Large intestine (tissue), 12 donors: Measurements from ENCODE around the gene PCDHAC1. TPM values are rescaled to one million over a fixed set of nuclear protein-coding genes. Genes with fewer than 3 reads are reported as not detected.
"Not testable (repeated sequence)": the region's sequence is repeated elsewhere in the genome, so short reads cannot be mapped to it uniquely, and the experiment has no call there.

Experiments used
- DNase-seq, 2 donors: peaks; one replicate each; pipeline versions ENCODE4 v3.0.0 to v3.0.0-alpha.2; 2013
- H3K27ac ChIP-seq: one replicate; pipeline ENCODE4 v1.5.1; 2013; ENCODE audit warnings: low read length
- H3K27me3 ChIP-seq: 2 replicates; pipeline ENCODE4 v1.6.1; 2013; ENCODE audit warnings: low read length; ENCODE audit not compliant: control insufficient read depth, insufficient read depth
- H3K36me3 ChIP-seq: 2 replicates; pipeline ENCODE4 v1.6.1; 2013; ENCODE audit warnings: low read length; ENCODE audit not compliant: control insufficient read depth, insufficient read depth
- H3K4me1 ChIP-seq: one replicate; pipeline ENCODE4 v1.6.1; 2013; ENCODE audit warnings: low read length; ENCODE audit not compliant: control insufficient read depth, insufficient read depth
- H3K4me3 ChIP-seq: one replicate; pipeline ENCODE4 v1.5.1; 2013; ENCODE audit warnings: low read length
- H3K9me3 ChIP-seq: one replicate; pipeline ENCODE4 v1.6.1; 2013; ENCODE audit warnings: mild to moderate bottlenecking, low read depth, low read length, moderate library complexity; ENCODE audit not compliant: control insufficient read depth
- WGBS: methylation state at CpG from one replicate; pipeline ENCODE4 v1.1.5; 2013; ENCODE audit warnings: low lambda C conversion rate; ENCODE audit not compliant: insufficient coverage; 5-methylcytosine and 5-hydroxymethylcytosine counted together
- long read RNA-seq, 11 donors: transcript quantifications; one replicate each; lab custom pipeline, GENCODE V29; 2026
- polyA plus RNA-seq: library from polyadenylated mRNA; unstranded; fragments of 120-200 nt; gene quantifications from one replicate; pipeline ENCODE4 v1.2.1, GENCODE V29; 2013

PCDHAC1 gene, protein sequence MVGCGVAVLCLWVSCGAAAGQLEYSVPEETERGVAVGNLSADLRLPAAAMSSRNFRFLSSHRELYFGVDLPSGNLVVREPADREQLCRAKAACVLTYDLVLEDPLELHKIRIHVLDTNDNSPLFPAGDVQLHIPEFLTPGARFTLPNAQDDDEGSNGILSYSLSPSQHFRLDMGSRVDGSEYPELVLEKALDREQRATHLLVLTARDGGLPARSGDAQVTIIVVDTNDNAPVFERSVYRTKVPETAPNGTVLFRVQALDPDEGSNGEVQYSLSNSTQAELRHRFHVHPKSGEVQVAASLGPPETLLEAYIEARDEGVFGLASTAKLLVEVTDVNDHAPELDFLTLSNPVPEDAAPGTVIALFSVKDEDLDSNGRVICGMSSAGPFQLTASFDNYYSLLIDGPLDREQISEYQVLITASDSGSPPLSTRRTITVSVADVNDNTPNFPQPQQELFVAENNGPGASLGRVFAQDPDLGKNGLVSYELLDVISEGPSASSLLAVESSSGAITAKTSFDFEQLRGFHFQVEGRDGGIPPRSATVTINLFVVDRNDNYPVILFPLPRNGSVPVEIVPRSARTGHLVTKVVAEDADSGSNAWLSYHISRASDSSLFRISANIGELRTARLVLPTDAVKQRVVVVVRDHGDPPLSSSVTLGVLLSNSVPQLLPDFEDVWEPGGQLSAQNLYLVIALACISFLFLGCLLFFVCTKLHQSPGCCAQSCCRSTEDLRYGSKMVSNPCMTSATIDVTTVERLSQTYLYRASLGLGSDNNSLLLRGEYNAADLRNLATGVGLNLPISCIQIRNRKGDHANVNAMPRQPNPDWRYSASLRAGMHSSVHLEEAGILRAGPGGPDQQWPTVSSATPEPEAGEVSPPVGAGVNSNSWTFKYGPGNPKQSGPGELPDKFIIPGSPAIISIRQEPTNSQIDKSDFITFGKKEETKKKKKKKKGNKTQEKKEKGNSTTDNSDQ
- polyA plus RNA-seq = 1.2 TPM
- long read RNA-seq, donor 1 = 0 reads
- long read RNA-seq, donor 2, full-length matches to known transcripts = 1 of 1 reads
- long read RNA-seq, donor 2, partial matches to known transcripts = 0 of 1 reads
- long read RNA-seq, donor 2, other reads (novel, unspliced or antisense) = 0 of 1 reads
- long read RNA-seq, donor 3 = 0 reads
- long read RNA-seq, donor 4 = 0 reads
- long read RNA-seq, donor 5, full-length matches to known transcripts = 2 of 2 reads
- long read RNA-seq, donor 5, partial matches to known transcripts = 0 of 2 reads
- long read RNA-seq, donor 5, other reads (novel, unspliced or antisense) = 0 of 2 reads
- long read RNA-seq, donor 6, full-length matches to known transcripts = 1 of 1 reads
- long read RNA-seq, donor 6, partial matches to known transcripts = 0 of 1 reads
- long read RNA-seq, donor 6, other reads (novel, unspliced or antisense) = 0 of 1 reads
- long read RNA-seq, donor 7 = 0 reads
- long read RNA-seq, donor 8 = 0 reads
- long read RNA-seq, donor 9, full-length matches to known transcripts = 2 of 2 reads
- long read RNA-seq, donor 9, partial matches to known transcripts = 0 of 2 reads
- long read RNA-seq, donor 9, other reads (novel, unspliced or antisense) = 0 of 2 reads
- long read RNA-seq, donor 10, full-length matches to known transcripts = 2 of 2 reads
- long read RNA-seq, donor 10, partial matches to known transcripts = 0 of 2 reads
- long read RNA-seq, donor 10, other reads (novel, unspliced or antisense) = 0 of 2 reads
- long read RNA-seq, donor 11, full-length matches to known transcripts = 1 of 1 reads
- long read RNA-seq, donor 11, partial matches to known transcripts = 0 of 1 reads
- long read RNA-seq, donor 11, other reads (novel, unspliced or antisense) = 0 of 1 reads

DNA sequence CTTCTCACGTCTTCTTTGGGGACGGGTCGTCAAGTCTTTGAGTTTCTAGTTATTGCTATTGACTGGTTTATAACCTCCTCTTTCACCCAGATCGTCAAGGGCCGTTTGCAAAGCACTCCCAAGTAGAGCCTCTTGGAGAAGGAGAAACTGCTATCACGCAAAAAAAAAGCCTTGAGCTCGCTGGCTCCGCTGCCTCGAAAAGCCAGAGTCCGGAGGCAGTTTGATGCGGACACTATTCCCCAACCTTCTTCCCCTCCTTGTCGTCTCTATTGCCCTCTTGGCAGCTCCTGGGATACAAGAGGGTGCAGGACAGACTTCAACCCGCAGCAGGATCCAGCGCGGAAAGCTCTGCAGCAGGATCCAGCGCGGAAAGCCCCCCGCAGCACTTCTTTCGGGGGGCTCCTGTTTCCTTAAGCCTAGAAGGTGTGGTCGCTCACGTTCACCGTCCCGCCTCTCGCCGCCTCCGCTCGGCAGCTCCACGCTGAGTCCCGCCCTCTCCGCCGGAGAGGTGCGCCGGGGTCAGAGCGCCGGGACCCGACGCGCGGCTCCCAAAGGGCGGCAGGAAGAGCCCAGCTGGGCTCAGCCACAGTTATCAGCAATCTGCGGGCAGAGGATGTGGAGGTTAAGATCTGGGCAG is at the start of gene PCDHAC1:
PCDHAC1 (plus strand) TSS at position 494 of the 637 bp plus-strand sequence. CDS start 594 bp downstream, outside the sequence.
- Histone ChIP-seq H3K27me3 (peaks cover 42% of the 10 kb centered on the region), H3K4me3 (peak within 1 kb of the TSS; percentile 23), H3K9me3 (peaks cover 16% of the 10 kb centered on the region), H3K36me3 (no peaks in the 10 kb centered on the region), H3K27ac (no peak within 1 kb of the TSS), H3K4me1 (no peaks in the 10 kb centered on the region)
- no CpG with 5 or more reads among the region's 41 CpGs for WGBS
- DNase-seq = peak in 1 of 2 donors; percentile 26

DNA sequence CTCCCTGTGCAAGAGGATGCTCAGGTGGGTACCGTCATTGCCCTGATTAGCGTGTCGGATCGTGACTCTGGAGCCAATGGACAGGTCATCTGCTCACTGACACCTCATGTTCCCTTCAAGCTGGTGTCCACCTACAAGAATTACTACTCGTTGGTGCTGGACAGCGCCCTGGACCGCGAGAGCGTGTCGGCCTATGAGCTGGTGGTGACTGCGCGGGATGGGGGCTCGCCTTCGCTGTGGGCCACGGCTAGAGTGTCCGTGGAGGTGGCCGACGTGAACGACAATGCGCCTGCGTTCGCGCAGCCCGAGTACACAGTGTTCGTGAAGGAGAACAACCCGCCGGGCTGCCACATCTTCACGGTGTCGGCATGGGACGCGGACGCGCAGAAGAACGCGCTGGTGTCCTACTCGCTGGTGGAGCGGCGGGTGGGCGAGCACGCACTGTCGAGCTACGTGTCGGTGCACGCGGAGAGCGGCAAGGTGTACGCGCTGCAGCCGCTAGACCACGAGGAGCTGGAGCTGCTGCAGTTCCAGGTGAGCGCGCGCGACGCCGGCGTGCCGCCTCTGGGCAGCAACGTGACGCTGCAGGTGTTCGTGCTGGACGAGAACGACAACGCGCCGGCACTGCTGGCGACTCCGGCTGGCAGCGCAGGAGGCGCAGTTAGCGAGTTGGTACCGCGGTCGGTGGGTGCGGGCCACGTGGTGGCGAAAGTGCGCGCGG is 49.4 kb upstream of the PCDHAC1 start:
- H3K27me3 ChIP-seq, DNase-seq, H3K36me3 ChIP-seq, H3K27ac ChIP-seq, H3K4me1 ChIP-seq, H3K4me3 ChIP-seq: not testable (repeated sequence)
- WGBS = no CpG with 5 or more reads among the region's 80 CpGs
- H3K9me3 ChIP-seq = peaks cover 30% of the 10 kb centered on the region

DNA sequence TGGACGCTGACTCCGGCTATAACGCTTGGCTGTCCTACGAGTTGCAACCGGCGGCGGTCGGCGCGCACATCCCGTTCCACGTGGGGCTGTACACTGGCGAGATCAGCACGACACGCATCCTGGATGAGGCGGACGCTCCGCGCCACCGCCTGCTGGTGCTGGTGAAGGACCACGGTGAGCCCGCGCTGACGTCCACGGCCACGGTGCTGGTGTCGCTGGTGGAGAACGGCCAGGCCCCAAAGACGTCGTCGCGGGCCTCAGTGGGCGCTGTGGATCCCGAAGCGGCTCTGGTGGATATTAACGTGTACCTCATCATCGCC is 48.9 kb upstream of the PCDHAC1 start:
- Histone ChIP-seq H3K27ac (no peak overlapping the region), H3K4me3 (no peak overlapping the region), H3K36me3 (no peaks in the 10 kb centered on the region), H3K4me1 (no peaks in the 10 kb centered on the region), H3K9me3 (peaks cover 33% of the 10 kb centered on the region), H3K27me3 (peaks cover 10% of the 10 kb centered on the region)
- no CpG with 5 or more reads among the region's 37 CpGs for WGBS
- DNase-seq = no peak

DNA sequence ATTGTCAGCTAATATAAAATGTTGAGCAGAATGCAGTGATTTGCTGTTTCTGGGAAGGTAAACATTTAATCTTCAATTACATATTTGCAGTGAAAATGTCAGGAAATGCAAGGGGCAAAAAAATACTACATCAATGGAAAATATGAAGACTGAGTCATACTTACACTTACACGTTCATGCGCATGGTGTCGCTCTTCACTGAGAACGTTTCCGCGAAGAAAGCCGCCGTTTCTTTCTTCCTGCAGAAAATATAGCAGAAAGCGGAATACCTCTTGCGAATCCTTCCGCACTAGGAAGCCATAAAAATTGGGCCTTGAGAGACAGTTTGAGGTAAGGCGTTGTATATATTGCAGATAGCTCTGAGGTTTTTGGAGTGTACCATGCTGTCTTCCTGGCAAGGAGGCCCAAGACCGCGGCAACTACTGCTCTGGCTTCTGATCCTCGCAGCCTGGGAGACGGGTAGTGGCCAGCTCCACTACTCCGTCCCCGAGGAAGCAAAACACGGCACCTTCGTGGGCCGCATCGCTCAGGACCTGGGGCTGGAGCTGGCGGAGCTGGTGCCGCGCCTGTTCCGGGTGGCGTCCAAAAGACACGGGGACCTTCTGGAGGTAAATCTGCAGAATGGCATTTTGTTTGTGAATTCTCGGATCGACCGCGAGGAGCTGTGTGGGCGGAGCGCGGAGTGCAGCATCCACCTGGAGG is 44.1 kb upstream of the PCDHAC1 start, which contains the start of gene PCDHA13:
PCDHA13 (plus strand) TSS at position 236 of the 702 bp plus-strand sequence; CDS start at position 381, 145 bp downstream.
- no peak within 1 kb of the TSS for H3K4me3 ChIP-seq
- WGBS = no CpG with 5 or more reads among the region's 35 CpGs
- H3K27ac ChIP-seq = no peak within 1 kb of the TSS
- no peaks in the 10 kb centered on the region for H3K4me1 ChIP-seq
- H3K36me3 ChIP-seq = no peaks in the 10 kb centered on the region
- DNase-seq = no peak
- peaks cover 35% of the 10 kb centered on the region for H3K9me3 ChIP-seq
- H3K27me3 ChIP-seq = peaks cover 8% of the 10 kb centered on the region

DNA sequence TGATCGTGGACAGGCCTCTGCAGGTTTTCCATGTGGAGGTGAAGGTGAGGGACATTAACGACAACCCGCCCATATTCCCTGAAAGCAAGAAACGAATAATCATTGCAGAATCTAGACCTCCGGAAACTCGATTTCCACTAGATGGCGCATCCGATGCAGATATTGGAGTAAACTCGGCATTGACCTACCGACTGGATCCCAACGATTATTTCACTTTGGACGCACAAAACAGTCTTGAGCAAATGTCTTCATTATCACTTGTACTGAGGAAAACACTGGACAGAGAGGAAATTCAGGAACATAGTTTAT is 43.6 kb upstream of the PCDHAC1 start:
- 38% methylated on average over 4 of the region's 12 CpGs for WGBS
- Histone ChIP-seq H3K27me3 (peaks cover 8% of the 10 kb centered on the region), H3K27ac (no peak overlapping the region), H3K4me1 (no peaks in the 10 kb centered on the region), H3K4me3 (no peak overlapping the region), H3K9me3 (peaks cover 30% of the 10 kb centered on the region), H3K36me3 (no peaks in the 10 kb centered on the region)
- DNase-seq = no peak

DNA sequence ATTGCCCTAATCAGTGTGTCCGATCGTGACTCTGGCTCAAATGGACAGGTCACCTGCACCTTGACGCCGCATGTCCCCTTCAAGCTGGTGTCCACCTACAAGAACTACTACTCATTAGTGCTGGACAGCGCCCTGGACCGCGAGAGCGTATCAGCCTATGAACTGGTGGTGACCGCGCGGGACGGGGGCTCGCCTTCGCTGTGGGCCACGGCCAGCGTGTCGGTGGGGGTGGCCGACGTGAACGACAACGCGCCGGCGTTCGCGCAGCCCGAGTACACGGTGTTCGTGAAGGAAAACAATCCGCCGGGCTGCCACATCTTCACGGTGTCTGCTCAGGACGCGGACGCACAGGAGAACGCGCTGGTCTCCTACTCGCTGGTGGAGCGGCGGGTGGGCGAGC is 42.7 kb upstream of the PCDHAC1 start:
- no peak overlapping the region for H3K27ac ChIP-seq
- DNase-seq = no peak
- no peaks in the 10 kb centered on the region for H3K36me3 ChIP-seq
- no CpG with 5 or more reads among the region's 41 CpGs for WGBS
- no peaks in the 10 kb centered on the region for H3K4me1 ChIP-seq
- no peak overlapping the region for H3K4me3 ChIP-seq
- peaks cover 8% of the 10 kb centered on the region for H3K27me3 ChIP-seq
- peaks cover 24% of the 10 kb centered on the region for H3K9me3 ChIP-seq

DNA sequence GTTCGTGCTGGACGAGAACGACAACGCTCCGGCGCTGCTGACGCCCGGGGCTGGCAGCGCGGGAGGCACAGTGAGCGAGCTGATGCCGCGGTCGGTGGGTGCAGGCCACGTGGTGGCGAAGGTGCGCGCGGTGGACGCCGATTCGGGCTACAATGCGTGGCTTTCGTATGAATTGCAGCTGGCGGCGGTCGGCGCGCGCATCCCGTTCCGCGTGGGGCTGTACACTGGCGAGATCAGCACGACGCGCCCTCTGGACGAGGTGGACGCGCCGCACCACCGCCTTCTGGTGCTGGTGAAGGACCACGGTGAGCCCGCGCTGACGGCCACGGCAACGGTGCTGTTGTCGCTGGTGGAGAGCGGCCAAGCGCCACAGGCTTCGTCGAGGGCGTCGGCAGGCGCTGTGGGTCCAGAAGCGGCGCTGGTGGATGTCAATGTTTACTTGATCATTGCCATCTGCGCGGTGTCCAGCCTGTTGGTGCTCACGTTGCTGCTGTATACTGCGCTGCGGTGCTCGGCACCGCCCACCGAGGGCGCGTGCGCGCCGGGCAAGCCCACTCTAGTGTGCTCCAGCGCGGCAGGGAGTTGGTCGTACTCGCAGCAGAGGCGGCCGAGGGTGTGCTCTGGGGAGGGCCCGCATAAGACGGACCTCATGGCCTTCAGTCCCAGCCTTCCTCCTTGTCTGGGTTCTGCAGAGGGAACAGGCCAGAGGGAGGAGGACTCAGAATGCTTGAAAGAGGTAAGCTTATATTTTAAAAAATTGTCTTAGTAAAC is 42.0 kb upstream of the PCDHAC1 start:
- no peaks in the 10 kb centered on the region for H3K36me3 ChIP-seq
- peaks cover 24% of the 10 kb centered on the region for H3K9me3 ChIP-seq
- peaks cover 8% of the 10 kb centered on the region for H3K27me3 ChIP-seq
- WGBS = no CpG with 5 or more reads among the region's 79 CpGs
- no peaks in the 10 kb centered on the region for H3K4me1 ChIP-seq
- H3K27ac ChIP-seq = no peak overlapping the region
- DNase-seq = no peak
- no peak overlapping the region for H3K4me3 ChIP-seq

DNA sequence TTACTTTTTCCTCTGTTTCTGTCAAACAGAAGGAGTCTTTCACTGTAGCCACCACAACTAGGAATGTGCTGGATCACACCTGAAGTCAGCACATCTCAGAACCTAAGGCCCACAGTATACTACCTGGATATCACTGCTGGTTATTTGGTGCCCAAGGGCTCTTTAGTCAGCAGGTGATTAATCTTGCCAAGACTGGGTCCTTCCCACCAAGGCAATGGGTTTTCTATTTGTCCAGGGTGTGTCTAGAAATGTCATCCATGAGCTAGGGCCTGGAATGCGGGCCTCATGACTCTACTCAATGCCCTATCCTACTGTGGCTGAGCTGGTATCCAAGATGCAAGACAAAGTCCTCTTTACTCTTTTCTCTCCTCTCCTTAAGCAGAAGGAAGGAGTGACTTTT is 9.8 kb upstream of the PCDHAC1 start:
- H3K9me3 ChIP-seq = peaks cover 5% of the 10 kb centered on the region
- no CpG with 5 or more reads among the region's 1 CpG for WGBS
- no peaks in the 10 kb centered on the region for H3K27me3 ChIP-seq
- no peak overlapping the region for H3K27ac ChIP-seq
- no peaks in the 10 kb centered on the region for H3K36me3 ChIP-seq
- no peak for DNase-seq
- H3K4me1 ChIP-seq = no peaks in the 10 kb centered on the region
- H3K4me3 ChIP-seq = no peak overlapping the region
